Activated B cell treated with CpG ODN at 0.5 μM for 24 hours (primary cell): ENCODE data around the gene GDF11. TPM values are rescaled to one million over a fixed set of nuclear protein-coding genes. Genes with fewer than 3 reads are reported as not detected.

Experiments used
- ATAC-seq: fragments of 200-7000 bp; cut with Tn5 transposase; one replicate; pipeline ENCODE4 v1.10.0; 2021; ENCODE audit warnings: low read depth, mild to moderate bottlenecking, moderate library complexity
- CTCF ChIA-PET: fragments of 350-600 bp; sonication (Branson Sonifier 250); formaldehyde crosslinking; loops from one replicate; lab custom pipeline; 2021; ENCODE audit warnings: antibody characterized with exemption; lab: Charles Lee
- POLR2A ChIA-PET: fragments of 350-600 bp; sonication (Branson Sonifier 250); formaldehyde crosslinking; loops from one replicate; lab custom pipeline; 2021; ENCODE audit warnings: antibody characterized with exemption; lab: Charles Lee
- DNase-seq: peaks from one replicate; pipeline ENCODE4 v3.0.0; 2022
- H3K27ac Mint-ChIP-seq: one replicate; pipeline ENCODE4 v1.8.0; 2020; ENCODE audit warnings: mixed read lengths
- H3K27me3 Mint-ChIP-seq: one replicate; pipeline ENCODE4 v1.8.0; 2021; ENCODE audit warnings: mixed read lengths
- H3K36me3 Mint-ChIP-seq: one replicate; pipeline ENCODE4 v1.8.0; 2021; ENCODE audit warnings: low read depth, mixed read lengths
- H3K4me1 Mint-ChIP-seq: one replicate; pipeline ENCODE4 v1.8.0; 2021; ENCODE audit warnings: mixed read lengths
- H3K4me3 Mint-ChIP-seq: one replicate; pipeline ENCODE4 v1.8.0; 2020; ENCODE audit warnings: mild to moderate bottlenecking, mixed read lengths
- H3K9me3 Mint-ChIP-seq: one replicate; pipeline ENCODE4 v1.8.0; 2020; ENCODE audit warnings: mixed read lengths
- CTCF ChIP-seq: fragments of 200-600 bp; IDR thresholded peaks from one replicate; pipeline ENCODE4 v1.8.0; 2022; ENCODE audit warnings: antibody characterized with exemption, mild to moderate bottlenecking
- intact Hi-C: fragments of 100-400 bp; cut with micrococcal nuclease; formaldehyde crosslinking; loops from one replicate; pipeline ENCODE4 v1.15.1; 2024
- total RNA-seq: library from RNA; stranded (reverse); gene quantifications from 2 replicates; pipeline ENCODE4 v1.2.3, GENCODE V29; 2022

The GDF11 gene
- total RNA-seq, 1 donor from 2014 or later, result 6.4 TPM

GRCh38 chr12:55765736-55766290 lies 22.9 kb downstream of the GDF11 start:
- Mint-ChIP-seq H3K27ac (no peak overlapping the region), H3K36me3 (peaks cover 59% of the 10 kb centered on the region), H3K27me3 (no peaks in the 10 kb centered on the region), H3K4me3 (no peak overlapping the region), H3K9me3 (no peaks in the 10 kb centered on the region), H3K4me1 (no peaks in the 10 kb centered on the region)
- DNase-seq (no peak), ATAC-seq (no peak)
- POLR2A ChIA-PET, result no interaction called here
- no peak for TF ChIP-seq CTCF
- CTCF ChIA-PET, result interaction anchor here (1.3 to 1.7 kb wide), 2 partner anchors 30 to 175 kb away, joined by 3 to 5 read pairs; no protein-coding TSS in a partner anchor
- intact Hi-C loops, result no loop called here

DNA sequence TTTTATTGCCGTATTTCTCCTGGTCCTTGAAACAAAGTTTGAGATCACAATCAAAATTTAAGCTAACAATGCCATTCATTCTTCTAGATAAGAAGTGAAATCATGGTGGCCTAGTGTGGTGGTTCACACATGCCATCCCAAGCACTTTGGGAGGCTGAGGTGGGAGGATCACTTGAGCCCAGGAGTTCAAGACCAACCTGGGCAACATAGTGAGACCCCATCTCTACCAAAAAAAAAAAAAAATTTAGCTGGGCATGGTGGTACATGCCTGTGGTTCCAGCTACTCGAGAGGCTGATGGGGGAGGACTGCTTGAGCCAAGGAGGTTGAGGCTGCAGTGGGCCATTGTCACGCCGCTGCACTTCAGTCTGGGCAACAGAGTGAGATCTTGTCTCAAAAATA lies 24.2 kb downstream of the GDF11 start:
- ChIA-PET POLR2A (interaction anchor here (0.5 kb wide), 1 partner anchor 13 kb away, joined by 3 read pairs; no protein-coding TSS in a partner anchor), CTCF (no interaction called here)
- TF ChIP-seq CTCF, result no peak
- Mint-ChIP-seq H3K36me3 (peaks cover 63% of the 10 kb centered on the region), H3K9me3 (no peaks in the 10 kb centered on the region), H3K27me3 (no peaks in the 10 kb centered on the region), H3K4me3 (no peak overlapping the region), H3K27ac (no peak overlapping the region), H3K4me1 (no peaks in the 10 kb centered on the region)
- no peak for ATAC-seq
- intact Hi-C loops, result no loop called here
- DNase-seq, result no peak

- ChIA-PET CTCF (no interaction called here), POLR2A (no interaction called here)
- ATAC-seq (no peak), DNase-seq (no peak)
- TF ChIP-seq CTCF, result no peak
- Mint-ChIP-seq H3K4me3 (no peak overlapping the region), H3K9me3 (no peaks in the 10 kb centered on the region), H3K27me3 (no peaks in the 10 kb centered on the region), H3K36me3 (peaks cover 58% of the 10 kb centered on the region), H3K27ac (no peak overlapping the region), H3K4me1 (peaks cover 2% of the 10 kb centered on the region)
- intact Hi-C loops, result no loop called here
Measured at GRCh38 chr12:55771736-55772135, 28.8 kb downstream of the GDF11 start.

GRCh38 chr12:55777856-55778255 lies 34.9 kb downstream of the GDF11 start:
- CTCF ChIA-PET, result no interaction called here
- Mint-ChIP-seq H3K4me1 (peaks cover 2% of the 10 kb centered on the region), H3K27me3 (no peaks in the 10 kb centered on the region), H3K36me3 (peaks cover 59% of the 10 kb centered on the region), H3K4me3 (no peak overlapping the region), H3K27ac (peak overlapping the region; percentile 10), H3K9me3 (no peaks in the 10 kb centered on the region)
- POLR2A ChIA-PET, result no interaction called here
- intact Hi-C loops, result no loop called here
- ATAC-seq (no peak), DNase-seq (no peak)
- TF ChIP-seq CTCF, result no peak

GRCh38 chr12:55780685-55781084 lies 37.8 kb downstream of the GDF11 start:
- no peak for TF ChIP-seq CTCF
- DNase-seq (no peak), ATAC-seq (no peak)
- no peak overlapping the region for H3K4me3 Mint-ChIP-seq
- ChIA-PET CTCF (no interaction called here), POLR2A (interaction anchor here (0.7 kb wide), 1 partner anchor 329 kb away, joined by 7 read pairs; no protein-coding TSS in a partner anchor)
- H3K9me3 Mint-ChIP-seq, result no peaks in the 10 kb centered on the region
- no peak overlapping the region for H3K27ac Mint-ChIP-seq
- peaks cover 74% of the 10 kb centered on the region for H3K36me3 Mint-ChIP-seq
- no peaks in the 10 kb centered on the region for H3K27me3 Mint-ChIP-seq
- intact Hi-C loops, result no loop called here
- peaks cover under 1% of the 10 kb centered on the region for H3K4me1 Mint-ChIP-seq
